HG03196 (cell line): Measurements from ENCODE around the gene ETAA1.

Experiments used
- ATAC-seq: cut with Tn5 transposase; IDR thresholded peaks from one replicate; pipeline ENCODE4 v1.9.1; 2021; ENCODE audit not compliant: unreplicated experiment

ETAA1 gene

DNA sequence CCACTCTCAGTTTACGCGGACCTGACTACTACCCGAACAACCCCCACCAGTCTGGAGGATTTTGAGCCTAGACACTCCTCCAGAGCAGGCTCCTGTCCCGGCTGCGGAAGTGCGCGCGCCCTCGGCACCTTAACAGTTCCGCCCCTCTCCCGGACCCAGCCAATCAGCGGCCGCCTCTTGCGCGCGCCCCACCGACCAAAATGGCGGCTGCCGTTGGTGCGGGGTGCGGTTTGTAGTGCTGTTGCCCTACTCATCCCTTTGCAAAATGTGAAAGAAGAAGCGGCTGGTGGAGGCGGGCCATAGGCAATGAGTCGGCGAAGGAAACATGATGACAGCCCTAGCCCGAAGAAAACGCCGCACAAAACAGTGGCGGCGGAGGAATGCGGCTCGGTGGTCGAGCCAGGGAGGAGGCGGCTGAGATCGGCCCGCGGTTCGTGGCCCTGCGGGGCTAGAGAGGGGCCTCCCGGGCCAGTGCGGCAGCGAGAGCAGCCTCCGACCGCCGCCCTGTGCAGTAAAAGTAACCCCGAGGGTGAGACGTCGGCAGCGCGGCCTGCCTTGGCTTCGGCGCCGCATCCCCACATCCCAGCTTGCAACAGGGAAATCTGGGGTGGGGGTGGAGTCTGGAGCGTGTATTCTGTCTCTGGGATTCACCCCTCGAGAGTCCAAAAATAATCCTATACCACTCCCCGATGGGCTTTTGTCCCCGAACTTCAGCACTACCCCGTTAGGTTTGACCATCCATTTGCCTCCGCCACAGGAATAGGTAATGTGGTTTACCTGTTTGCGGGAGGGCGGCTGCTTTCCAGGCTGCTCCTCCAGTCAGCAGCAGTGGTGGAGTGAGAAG is at the start of gene ETAA1:
TSS of gene ETAA1 (plus strand) at position 191 of the 844 bp plus-strand sequence. CDS start at position 307, 116 bp downstream.
- peak; percentile 100 for ATAC-seq

GRCh38 chr2:67366832-67367412 is 30.2 kb upstream of the ETAA1 start:
- ATAC-seq = no peak

DNA sequence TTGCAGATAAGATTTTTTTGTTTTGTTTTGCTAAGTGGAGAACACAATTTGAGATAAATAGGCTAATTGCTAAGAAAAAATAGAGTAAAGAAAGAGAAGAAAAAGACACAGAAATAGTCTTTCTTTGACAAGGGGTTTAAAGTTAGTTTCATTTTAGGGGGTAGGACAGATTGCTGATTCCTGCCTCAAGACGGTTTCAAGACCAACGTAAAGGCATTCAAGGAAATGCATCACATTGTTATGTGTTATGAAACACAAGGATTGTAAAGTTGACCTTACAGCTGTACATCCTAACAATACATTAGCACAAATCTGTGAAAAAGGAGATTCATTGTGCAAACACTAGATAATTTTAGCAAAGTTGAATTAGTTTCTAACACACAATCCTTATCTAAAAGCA is 22.7 kb upstream of the ETAA1 start:
- ATAC-seq = no peak

- ATAC-seq = no peak
Observed at GRCh38 chr2:67374949-67375348, 22.2 kb upstream of the ETAA1 start.

GRCh38 chr2:67378555-67378954 is 18.6 kb upstream of the ETAA1 start:
- no peak for ATAC-seq

DNA sequence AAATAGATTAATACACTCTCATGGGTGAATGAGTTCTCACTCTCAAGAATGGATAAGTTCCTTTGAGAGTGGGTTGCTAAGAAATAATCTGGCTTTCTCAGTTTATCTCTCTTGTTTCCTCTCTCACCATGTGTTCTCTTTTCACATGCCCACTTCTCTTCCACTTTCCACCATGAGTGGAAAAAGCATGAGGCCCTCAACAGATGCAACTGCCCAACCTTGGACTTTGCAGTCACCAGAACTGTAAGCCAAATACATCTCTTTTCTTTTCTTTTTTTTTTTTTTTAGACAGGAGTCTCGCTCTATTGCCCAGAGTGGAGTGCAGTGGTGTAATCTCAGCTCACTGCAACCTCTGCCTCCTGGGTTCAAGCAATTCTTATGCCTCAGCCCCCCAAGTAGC is 18.1 kb upstream of the ETAA1 start:
- ATAC-seq = no peak

GRCh38 chr2:67384123-67384822 is 12.9 kb upstream of the ETAA1 start:
- ATAC-seq = no peak

DNA sequence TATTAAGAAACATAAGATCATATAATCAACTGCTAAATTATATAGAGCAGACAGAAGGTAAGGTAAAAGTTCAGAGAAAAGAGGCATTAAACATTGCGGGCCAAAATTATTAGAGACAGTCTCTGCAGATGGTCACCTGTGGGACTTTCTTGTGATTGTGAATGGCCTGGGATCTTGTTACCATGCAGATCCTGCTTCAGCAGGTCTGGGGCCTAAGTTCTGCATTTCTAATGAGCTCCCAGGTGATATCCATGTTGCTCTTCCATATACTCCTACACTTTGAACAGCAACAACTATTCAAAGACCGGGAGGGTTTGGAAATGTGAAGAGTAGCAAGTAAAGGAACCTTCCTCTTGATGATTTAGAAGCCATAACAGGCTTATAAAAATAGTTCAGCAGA is 8.5 kb upstream of the ETAA1 start:
- ATAC-seq = no peak

GRCh38 chr2:67389286-67389685 is 7.8 kb upstream of the ETAA1 start:
- no peak for ATAC-seq

GRCh38 chr2:67389788-67390187 is 7.3 kb upstream of the ETAA1 start:
- ATAC-seq = no peak

GRCh38 chr2:67393237-67393636 is 3.9 kb upstream of the ETAA1 start:
- no peak for ATAC-seq

DNA sequence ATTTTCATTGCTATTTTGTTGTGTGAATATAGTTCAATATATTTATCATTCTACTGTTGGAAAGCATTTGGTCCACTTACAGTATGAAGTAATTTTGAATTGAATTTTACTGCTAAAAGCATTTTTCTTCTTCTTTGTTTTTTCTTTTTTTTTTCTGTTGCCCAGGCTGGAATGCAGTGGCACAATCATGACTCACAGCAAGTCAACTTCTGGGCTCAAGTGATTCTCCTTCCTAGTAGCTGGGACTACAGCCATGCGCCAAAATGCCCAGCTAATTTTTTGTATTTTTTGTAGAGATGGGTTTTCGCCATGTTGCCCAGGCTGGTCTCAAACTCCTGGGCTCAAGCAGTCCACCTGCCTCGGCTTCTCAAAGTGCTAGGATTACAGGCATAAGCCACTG is 2.4 kb upstream of the ETAA1 start:
- ATAC-seq = no peak

DNA sequence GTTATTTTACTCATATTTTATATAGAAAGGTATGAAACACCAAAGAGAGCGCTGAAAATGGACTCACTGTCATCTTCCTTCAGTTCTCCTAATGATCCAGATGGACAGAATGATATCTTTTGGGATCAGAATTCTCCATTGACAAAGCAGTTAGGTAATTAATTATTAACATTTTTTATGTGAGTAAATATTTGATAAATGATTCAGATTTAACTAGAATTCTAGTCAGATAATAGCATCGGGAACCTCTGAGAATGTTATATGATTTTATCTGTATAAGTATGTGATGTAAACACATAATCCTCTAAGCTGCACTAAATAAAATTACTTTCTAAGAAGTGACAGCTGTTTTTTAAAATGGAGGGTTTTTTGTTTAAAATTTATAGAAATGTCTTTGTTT is 2.0 kb downstream of the ETAA1 start:
- ATAC-seq = no peak

DNA sequence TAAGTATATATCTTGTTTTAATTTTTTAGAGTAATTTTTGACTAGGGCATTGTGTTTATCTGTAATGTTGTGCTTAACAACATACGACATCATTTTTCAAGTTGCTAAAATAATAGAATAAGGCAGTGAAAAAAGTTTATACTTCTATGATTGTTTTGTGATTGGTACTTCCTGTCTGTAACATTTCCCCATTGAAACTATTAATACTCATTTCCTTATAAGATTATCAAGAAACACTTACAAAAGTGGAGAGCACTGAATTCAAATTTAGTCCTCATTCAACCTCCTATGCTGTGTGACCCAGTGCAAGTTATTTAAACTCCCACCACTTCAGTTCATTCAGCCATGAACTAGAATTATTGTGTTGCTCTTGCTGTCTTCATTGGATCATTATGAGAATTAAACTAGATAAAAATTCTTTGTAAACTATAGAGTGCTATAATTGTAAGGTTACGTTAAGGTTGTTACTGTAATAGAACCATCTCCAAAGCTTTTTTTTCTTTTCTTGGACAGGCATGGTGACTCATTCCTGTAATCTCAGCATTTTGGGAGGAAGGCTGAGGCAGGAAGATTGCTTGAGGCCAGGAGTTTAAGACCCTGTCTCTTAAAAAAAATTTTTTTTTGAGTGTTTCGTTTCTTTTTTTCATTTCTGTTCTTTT is 2.8 kb downstream of the ETAA1 start:
- ATAC-seq = no peak

- ATAC-seq = no peak
Observed at GRCh38 chr2:67400560-67401485, 3.7 kb downstream of the ETAA1 start.

GRCh38 chr2:67408346-67408745 is 11.2 kb downstream of the ETAA1 start:
- no peak for ATAC-seq

GRCh38 chr2:67412424-67412823 is 15.3 kb downstream of the ETAA1 start:
- no peak for ATAC-seq

DNA sequence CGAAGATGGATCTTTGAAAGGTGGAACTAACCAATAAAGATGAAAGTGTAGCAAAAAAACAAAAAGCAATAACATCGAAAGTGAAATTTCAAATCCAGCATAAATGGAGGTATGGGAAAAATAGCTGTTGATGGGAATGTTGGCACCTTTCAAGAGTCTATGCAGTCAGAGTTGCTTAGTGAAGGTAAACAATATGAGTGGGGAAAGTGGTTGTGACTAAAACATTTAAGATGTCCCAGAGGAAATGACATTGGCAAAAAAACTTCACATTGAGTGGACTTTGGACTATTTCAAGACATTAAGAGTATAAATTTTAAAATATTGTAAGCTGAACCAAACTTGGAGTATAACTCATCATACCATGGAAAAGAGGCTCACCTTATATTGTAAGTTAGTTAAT is 17.7 kb downstream of the ETAA1 start:
- no peak for ATAC-seq

GRCh38 chr2:67416136-67416535 is 19.0 kb downstream of the ETAA1 start:
- ATAC-seq = no peak

- ATAC-seq = no peak
Observed at GRCh38 chr2:67423489-67423888, 26.4 kb downstream of the ETAA1 start.
